Measurements from ENCODE around the gene PDS5B.

PDS5B gene

DNA sequence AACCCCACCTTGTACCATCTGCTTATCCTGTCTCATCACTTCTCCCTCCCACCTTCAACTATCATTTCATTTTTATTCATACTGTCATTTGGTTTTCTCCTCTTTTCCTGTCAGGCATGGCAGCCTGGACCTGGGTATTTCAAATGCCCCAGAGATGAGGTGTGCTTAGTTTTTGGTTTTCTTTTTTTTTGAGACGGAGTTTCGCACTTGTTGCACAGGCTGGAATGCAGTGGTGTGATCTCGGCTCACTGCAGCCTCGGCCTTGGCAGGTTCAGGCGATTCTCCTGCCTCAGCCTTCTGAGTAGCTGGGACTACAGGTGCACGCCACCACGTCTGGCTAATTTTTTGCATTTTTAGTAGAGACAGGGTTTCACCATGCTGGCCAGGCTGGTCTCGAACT, 5.8 kb downstream of the PDS5B start:
- no peak for DNase-seq

DNA sequence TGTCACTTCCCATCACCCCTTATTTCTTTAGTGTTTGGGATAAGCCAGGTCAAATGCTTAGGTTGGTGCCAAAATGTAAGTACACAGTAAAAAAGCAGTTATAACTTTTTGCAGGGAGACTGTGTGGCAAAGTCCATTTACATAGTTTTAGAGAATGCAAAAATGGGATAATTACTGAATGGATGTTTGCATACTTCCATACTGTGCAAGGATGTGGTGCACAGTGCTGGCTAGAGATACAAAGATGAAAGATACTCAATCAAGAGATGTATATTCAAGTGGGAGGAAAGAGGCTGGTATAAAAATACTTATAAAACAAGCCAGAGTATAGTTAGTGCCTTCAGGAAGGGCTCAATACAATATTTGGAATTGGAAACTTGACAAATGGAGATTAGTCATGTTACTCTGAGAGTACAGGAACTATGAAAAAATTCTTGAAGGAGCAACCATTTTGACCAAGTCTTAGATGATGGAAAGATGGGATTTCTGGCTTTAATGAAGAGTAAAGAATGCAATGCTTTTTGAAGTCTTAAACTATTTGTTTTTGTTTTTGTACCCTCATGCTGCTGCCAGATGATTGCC, 8.0 kb downstream of the PDS5B start:
- DNase-seq: no peak

GRCh38 chr13:32595306-32595705, 9.1 kb downstream of the PDS5B start:
- DNase-seq: no peak

DNA sequence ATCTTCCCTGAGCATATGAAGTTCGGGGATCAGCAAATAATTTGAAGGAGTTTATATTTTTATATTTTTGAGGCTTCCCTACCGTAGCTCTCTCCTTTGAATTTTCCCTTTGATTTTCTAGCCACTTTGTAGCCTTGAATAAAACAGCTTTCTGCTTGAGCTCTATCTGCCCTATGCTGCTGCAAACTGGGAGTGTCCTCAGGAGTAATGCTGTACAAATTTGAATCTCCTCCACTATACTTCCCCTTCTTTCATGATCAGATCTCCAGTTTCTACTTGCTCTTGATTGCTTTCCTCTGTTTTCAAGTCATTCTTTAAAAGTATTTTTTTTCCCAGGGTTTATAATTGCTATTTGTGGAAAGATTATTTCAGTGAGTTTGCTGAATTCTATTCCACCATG, 14.6 kb downstream of the PDS5B start:
- DNase-seq: no peak

- no peak for DNase-seq
Measured at GRCh38 chr13:32609428-32609827, 23.2 kb downstream of the PDS5B start.

DNA sequence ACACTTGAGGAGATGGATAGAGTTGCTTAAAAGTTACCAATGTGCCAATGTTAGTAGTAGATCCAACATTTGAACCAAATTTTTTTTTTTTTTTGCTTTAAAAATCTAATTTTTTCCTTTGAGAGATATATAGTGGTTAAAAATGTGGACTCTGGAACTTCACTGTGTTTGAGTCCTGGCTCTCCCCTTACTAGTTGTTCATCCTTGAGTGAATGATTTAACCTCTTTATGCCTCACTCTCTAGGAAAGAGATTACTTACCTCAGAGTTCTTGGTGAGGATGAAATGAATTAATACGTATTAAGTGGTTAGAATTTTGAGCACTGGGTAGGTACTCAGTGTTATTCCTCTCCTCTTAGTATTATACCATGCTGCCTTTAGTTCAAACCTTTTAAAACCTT, 24.3 kb downstream of the PDS5B start:
- no peak for DNase-seq

- DNase-seq: no peak
Measured at GRCh38 chr13:32610977-32611376, 24.7 kb downstream of the PDS5B start.

- no peak for DNase-seq
Measured at GRCh38 chr13:32616883-32617511, 30.7 kb downstream of the PDS5B start.

DNA sequence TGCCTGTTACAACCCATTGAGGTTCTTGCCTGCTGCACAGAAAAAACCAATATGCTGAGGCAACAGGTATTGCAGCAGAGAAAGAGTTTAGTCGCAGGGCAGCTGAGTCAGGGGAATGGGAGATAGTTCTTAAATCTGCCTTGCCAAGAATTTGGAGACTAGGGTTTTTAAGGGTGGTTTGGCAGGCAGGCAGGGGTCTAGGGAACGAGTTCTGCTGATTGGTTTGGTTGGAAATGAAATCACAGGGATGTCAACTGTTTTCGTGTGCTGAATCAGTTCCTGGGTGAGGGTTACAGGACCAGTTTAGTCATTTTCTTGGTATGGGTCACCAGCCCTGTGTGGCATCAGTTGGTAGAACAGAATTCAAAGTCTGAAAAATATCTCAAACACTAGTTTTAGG, 36.6 kb downstream of the PDS5B start:
- DNase-seq: no peak

GRCh38 chr13:32624441-32624840, 38.2 kb downstream of the PDS5B start:
- no peak for DNase-seq

DNA sequence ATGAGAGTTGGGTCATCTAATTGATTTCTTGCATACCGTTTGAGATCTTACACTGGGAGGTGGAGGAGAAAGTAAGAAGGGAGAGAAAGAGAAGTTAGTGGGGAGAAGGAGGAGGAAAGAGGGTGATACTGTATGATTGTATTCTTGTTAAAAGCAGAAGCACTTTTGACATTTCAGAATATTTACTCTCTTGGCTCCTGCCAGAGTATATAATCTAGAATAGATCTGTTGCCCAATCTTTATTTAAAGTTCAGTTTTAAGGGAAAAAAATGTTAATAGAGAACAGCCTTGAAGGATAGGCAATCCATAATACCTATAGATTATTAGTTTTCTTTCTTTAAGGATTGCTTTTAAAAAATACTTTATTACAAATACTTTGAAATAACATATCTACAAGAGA, 41.5 kb downstream of the PDS5B start:
- no peak for DNase-seq

DNA sequence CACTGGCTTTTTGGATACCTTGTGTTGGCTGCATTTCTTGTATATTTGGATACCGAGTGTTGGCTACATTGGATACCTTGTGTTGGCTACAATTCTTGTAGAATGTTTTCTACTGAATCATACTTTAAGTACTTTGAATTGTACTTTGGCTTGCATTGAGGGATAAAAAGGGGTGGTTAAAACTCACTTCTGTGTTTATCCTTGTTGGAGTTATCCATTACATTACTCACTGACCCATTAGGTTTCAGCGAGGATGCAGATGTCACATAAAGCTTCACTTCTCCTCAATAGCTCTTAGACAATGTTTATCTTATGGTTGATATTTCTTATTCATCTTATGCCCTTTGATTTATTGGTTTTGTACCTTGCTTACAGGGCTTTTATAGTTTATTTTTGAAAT, 43.1 kb downstream of the PDS5B start:
- no peak for DNase-seq

DNA sequence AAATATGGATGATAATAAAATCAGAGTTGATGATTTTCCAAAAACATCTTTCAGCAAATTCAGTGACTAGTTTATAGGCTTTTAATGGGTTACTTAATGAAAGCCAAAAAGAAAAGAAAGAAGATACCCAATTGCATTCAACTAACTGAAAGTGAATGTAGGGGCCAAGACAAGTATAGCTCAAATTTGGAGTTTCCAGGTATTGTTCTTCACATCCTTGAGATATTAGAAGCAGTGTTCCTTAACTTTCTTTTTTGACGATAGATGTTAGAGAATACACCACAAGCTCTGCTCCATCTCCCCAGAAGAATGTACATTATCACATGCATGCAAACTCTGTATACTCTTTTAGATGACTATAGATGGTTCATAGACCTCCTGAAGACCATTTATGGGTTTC, 43.6 kb downstream of the PDS5B start:
- DNase-seq: no peak

GRCh38 chr13:32632343-32632909, 46.2 kb downstream of the PDS5B start:
- no peak for DNase-seq

GRCh38 chr13:32636711-32637110, 50.5 kb downstream of the PDS5B start:
- DNase-seq: no peak

DNA sequence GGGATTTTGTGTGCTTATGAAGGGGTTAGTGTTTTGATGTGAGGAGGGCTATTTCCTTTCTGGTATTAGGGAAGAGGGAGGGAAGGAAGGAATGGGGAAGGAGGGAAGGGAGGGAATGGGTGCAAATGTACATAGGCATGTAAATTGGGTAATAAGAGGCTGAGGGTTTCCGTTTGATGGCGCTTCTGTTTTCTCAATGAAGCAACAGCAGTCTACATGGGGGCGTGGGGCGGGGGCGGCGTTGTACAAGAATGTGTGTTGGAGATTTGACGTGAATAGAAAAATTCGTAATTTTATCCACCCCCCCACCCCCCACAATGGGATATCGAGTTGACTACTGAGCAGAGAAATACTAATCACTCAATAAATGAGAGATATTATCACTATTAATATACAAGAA, 52.5 kb downstream of the PDS5B start:
- DNase-seq: no peak

DNA sequence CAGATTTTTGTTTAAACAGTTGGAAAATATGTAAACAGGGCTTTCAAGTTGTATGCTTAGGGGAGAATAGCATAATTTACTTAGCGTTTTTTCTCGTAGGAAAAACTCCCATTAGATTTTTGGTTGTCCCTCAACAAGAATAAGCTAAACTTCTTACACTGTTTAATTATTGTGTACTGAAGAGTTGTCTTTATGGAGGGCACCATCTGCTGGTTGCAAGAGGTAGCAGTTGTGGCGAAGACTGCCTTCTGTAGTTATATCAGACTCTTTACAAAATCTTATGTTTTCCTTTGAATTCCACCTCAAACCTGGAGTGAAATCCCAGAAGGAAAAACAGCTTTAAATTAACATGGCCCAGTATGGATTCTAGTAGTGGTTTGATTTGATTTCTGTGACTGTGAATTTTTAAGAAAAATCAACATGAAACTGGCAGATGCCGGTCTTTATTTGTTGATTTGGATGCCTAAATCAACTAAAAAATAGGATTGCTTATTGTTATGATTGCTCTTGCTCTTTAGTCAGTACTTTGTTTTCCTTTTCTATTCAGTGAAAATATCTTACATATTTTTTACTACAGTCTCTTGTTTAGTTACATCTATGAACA, 53.4 kb downstream of the PDS5B start:
- DNase-seq: peak; percentile 64

DNA sequence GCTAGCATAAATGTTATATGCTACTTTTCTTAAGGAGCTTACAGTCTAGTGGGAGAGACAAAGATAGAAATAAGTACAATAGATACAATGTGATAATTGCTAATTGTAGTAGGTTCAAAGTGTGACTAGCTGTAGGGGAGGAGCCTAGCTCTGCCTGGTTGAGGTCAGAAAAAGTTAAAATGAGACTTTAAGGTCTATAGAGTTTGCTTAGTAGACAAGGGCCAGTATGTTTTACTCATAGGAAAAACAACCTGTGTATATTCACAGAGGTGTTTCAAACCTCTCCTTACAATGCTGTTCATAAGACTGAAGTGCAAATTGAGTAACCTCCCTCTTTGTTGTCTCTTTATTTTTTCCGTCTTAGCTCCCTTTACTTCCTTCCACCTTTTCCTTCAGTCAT, 56.1 kb downstream of the PDS5B start:
- no peak for DNase-seq

DNA sequence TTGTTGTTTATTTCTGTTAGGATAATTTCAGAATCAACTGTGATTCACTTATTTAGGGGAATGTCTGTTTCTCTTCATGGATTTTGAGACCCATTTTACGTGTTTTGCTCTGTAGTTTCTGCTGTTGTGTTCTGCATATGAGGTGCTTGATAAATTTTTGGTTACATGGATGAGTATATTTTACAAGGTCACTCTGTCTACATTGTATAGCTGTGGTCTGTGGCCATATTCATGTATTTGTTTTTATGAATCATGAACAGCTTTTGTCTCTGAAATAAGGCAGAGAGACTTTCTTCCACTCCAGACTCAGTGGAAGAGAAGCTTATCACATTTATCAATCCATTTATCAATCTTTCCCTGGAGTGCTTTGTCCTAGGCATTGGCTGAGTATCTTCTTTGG, 56.6 kb downstream of the PDS5B start:
- no peak for DNase-seq

DNA sequence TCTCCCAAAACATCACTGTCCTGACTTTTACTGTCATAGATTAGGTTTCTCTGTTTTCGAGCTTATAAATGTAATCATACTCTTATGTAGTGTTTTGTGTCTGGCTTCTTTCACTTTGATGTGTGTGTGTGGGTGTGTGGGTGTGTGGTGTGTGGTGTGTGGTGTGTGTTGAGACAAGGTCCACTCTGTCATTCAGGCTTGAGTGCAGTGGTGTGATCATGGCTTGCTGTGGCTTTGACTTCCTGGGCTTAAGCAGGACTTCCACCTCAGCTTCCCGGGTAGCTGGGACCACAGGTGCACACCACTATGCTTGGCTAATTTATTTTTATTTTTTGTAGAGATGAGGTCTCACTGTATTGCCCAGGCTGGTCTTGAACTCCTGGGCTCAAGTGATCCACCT, 59.6 kb downstream of the PDS5B start:
- no peak for DNase-seq

DNA sequence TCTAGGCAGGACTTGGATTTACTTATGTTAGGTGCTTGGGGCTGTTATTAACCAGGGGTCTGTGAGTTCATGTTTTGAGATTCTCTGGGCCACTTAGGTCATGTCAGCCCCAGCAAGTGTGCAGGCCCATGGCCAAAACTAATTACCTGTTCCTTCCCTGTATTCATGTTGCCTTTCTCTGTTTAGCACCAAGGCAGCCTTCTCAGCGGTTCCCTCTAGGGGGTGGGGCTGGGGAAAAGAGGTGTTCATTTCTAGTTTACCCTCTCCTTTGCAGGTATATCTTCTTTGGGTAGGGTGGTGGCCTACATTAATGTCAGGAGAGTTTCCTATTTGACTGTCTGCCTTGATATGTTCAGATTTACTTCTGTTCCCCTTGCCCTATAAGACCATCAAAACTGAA, 61.7 kb downstream of the PDS5B start:
- no peak for DNase-seq

GRCh38 chr13:32650705-32651311, 64.6 kb downstream of the PDS5B start:
- DNase-seq: peak; percentile 63

- no peak for DNase-seq
Measured at GRCh38 chr13:32657309-32657708, 71.1 kb downstream of the PDS5B start.

DNA sequence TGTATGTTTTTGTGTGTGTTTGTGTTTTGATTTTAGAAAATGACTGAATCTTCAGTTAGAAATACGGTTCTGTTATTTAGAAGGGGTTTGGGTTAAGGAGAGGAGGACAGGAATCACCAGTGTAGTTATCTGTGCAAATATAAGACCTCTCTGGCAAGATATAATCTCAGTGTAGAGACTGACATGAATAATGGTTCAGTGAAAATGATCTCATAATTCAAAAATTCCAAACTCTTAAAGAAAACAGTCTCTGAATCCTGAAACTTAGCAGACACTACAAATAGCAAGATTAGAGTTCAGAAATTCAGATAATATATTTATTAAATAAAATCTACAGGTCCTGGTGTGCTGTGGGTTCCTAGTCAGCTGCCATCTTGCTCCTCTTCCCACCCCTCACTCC, 73.5 kb downstream of the PDS5B start:
- DNase-seq: no peak

All from GDM1 (cell line).